ENCODE data around the gene WDR48.

GRCh38 chr3:39143051-39143885, 91.5 kb downstream of the WDR48 start:
- TF ChIP-seq CTCF (IDR thresholded peaks at IDR 0.05) = no peak
- peak in 1 of 3 donors; percentile 8 for TF ChIP-seq POLR2AphosphoS5 (IDR thresholded peaks at IDR 0.05)
